Measurements from ENCODE around the gene ZNF385D.

The ZNF385D gene

DNA sequence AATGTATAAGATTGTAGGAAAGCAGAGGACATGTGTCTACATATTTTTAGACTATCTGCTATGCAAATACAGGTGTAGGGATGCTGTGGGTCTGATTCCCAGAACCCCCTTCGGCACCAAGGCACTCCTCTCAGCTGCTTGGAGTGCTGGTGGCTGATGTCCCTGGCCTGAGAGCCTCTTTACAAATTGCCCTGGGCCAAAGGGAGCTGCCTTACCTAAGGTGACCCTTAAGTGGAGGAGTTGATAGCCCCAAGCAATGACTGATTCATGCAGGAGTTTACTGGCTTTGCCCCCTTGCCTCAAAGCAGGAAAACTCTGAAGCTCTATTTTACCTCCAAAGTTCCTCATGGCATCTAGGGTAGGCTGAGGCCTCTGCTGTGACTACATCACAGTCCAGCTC, 83.0 kb downstream of the ZNF385D start:
- DNase-seq: no peak

DNA sequence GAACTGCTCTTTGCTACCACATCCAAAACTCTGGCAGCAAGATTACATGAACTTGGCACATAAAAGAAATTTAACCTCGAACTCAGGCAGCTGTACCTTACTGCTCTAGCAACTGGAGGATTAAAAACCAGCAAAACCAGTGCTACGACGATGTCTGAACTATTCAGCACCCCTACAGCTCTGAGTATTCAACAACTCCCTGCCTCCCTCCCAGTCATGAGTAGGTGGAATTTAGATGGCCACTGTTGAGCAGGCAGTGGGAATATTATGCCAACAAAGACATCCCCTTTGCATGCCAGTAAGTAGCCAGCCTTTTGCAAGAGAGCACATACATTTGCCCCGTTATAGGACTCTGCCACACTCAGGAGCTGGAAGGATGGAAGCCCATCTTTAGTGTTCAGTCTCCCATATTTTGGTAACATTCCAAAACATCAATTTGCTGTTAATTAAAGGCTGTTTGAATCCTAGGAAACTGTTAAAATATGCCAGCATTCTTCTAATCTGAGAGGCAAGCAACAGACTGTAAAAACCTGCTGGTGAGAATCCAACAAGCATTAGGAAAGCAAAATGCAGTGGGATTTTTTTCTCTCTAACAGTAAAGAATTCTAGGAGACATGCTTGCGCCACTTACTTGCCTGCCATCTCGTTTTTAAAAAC, 85.4 kb downstream of the ZNF385D start:
- DNase-seq: no peak

DNA sequence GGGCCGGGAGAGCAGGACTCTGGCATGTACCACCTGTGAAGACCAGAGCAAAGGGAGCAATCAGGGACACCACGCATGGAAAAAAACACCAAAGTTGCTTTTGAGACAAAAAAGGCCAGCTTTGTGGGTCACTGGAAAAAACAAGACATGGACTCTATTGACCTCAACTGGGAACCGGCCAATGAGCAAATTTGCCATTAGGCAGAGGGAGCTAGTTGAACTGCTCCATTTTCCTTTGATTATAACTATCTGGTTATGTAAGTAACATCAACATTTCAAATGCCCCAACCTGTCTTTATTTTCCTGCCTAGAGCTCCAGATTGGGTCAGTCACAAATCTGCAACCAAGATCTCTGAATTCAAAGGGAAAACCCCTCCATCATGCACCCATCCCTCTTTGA, 86.0 kb downstream of the ZNF385D start:
- no peak for DNase-seq

DNA sequence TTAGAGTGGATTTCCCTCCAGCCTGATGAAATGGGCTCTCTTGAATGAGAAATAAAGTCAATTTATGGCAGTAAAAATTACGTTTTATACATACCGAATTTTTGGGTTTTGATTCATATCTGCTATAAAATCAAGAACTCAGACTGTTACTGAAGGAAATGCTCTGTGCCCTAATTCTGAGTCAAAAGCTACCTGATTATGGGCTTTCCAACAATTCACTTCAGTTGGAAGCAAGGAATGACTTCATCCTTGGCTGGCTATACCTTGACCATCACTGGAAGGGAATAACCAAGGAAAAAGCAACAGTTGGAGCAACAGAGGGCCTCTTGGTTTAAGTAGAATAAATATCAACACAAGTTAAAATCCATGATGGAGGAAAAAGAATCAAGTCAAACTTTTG, 88.6 kb downstream of the ZNF385D start:
- no peak for DNase-seq

DNA sequence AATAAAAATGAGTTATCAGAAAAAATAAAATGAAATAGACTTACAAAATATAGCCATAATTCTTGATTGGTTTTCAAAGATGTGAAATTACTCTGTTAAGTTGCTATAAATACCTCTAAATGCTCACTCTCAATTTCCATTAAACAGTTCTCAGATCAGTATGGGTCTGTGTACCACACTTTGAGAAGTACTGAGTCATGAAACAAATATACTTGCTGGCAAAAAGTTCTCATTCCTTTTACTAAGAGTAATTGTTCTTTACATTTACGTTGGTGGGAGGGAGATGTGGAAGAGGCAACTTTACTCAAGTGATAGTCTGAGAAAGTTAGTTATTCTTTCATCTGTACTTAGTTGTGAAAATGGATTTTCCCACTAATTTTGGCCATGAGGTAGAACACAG, 96.3 kb downstream of the ZNF385D start:
- no peak for DNase-seq

DNA sequence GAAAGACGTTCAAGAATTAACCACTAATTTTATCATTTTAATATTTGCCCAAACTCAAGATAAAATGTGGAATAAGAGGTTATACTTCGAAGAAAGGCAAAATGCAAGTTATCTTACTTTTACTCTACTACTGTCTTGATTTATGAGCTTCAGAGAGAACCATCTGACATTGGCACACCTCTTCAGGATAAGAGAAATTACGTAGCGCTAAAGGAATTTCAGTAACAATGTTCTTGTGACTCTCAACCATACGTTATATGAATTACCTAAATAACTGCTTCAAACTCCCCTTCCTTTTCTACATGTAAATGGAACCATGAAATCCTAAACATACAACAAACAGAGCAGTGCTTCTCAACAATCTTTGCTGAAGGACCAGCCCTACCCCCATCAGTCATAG, 96.8 kb downstream of the ZNF385D start:
- DNase-seq: no peak

DNA sequence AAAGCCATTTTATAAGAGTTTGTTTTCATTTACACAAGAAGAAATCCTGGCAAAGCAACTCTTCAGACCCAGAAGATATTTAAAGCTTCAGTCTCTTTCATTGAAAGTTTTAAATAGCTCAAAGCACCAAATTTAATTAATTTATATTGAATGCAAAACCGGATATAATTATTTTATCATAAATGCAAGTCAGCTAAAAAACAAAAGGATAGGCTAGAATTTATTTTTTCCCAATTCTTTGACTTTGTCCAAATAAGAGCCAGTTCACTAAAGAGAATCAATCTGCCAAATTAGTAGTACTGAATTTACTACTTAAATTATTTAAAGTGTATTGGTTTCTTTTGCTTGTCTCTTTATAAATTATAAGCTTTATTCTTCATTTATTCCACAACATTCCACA, 101.5 kb downstream of the ZNF385D start:
- no peak for DNase-seq

DNA sequence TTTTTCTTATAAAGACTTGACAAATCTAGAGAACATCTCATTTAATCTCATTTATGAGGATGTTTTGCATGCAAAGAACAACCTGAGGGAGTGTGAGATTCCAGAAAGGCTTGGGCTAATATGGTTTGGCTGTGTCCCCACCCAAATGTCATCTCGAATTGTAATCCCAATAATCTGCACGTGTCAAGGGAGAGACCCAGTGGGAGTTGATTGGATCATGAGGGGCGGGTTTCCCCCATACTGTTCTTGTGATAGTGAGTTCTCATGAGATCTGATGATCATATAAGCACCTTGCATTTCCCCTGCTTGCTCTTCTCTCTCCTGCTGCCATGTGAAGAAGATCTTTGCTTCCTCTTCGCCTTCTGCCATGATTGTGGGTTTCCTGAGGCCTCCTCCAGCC, 103.0 kb downstream of the ZNF385D start:
- DNase-seq: no peak

DNA sequence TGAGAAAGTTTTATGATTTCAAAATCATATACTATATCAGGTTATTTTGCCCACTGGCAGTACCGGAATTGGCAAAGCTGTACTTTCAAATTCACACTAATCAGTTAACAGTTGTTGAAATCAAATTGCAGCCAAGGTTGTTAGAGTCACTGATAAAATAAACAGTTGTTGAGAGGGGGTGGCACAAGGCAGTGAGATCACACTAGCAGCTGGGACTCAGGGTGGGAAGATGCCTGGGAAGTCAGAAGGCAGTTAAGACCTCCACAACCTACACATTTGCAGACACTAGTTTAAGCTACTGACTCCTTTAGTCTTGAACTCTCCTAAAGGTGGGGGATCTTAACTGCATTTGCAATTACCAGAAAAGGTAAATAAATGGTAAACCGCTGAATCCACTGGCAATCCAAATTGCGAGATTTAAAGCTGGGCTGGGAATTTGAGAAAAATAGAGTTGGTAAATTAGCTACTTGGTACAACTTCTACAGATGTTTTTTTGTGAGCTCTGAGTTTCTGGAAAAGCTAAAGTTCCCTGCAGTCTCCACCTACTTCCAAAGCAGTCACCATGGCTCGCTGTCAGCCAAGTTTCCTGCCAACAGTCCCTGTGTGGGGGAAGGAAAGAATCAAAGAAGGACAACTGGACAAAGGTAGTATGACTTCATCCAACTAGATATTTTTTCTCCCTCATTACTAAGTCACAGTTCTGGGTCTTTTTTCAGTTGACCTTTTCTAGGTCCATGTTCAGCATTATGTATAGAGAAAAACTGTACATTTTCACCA, 105.7 kb downstream of the ZNF385D start:
- DNase-seq: no peak

DNA sequence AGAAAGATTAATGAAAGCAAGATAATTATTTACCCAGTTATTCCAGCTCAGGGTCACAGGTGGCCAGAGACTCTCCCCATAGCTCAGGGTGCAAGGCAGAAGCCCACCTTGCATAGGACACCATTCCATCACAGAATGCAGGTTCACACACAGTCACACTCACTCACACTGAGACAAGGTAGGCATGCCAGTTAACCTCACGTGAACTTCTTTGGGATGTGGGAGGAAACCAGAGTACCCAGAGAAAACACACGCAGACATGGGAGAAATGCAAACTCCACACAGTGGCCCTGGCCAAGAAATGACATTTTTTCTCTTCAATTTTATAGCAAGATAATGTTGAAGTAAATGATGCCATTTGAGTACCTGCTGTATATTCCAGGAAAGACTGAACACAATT, 106.7 kb downstream of the ZNF385D start:
- no peak for DNase-seq

DNA sequence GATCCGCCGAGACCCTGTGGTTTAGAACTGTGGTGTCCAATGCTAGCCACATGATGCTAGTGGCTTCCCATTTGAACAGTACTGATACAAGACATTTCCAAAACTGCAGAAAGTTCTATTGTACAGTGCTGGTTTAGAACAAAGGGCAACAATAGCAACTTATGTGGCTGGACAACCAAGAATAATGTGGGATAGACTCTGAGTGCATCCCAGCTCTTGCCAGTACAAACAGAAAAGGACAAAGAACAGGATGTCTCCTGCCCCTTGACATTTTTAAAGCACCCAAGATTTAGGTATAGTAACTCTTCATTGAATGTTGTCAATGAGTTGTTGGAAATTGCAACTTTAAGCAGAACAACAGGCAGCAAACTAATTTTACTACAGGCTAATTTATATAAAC, 107.3 kb downstream of the ZNF385D start:
- DNase-seq: no peak

DNA sequence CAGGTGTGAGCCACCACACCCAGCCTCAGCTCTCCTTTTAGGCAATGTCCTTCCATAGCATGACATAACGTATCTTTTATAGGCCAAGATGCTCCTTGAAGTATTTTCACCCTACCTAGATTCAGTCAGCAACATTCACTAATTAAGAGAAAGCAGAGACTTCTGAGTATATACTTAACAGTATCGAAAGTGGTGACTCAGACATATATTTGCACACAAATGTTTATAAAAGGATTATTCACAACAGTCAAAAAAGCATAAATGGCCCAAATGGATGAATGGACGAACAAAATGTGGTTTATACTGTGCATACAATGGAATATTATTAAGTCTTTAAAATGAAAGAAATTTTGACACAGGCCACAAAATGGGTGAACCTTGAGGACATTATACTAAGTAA, 108.6 kb downstream of the ZNF385D start:
- DNase-seq: no peak

DNA sequence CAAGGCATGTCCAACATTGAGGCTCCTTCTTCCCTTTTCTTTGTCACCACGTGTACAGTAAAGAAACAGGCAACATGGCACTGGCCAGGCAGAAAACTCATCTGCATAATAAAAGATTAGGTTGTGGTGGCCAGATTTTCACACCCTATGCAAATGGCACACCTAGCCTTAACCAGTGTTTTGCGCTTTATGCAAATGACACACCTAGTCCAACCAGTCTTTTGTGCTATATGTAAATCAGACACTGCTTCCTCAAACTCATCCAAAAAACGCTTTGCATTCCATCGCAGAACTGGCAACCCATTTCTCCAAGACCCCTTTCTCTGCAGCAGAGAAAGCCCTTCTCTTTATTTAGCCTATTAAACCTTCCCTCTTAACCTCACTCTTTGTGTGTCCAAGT, 109.1 kb downstream of the ZNF385D start:
- DNase-seq: no peak

DNA sequence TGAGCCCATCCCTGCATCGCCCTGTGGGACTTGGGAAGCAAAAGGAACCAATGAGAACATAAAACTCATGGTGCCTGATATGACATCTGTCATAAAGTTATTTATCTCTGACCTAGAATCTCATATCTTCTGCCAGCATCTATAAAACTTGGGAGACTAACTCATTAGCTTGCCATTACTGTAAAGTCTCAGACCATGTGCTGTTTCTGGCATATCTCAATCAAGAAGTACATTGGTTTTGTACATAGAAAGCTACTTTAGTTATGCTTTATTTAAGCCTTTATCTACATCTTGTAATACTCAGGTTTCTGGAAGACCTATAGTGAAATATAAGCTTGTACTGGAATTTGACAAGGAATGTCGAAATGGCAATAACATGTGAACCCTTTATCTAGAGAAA, 112.5 kb downstream of the ZNF385D start:
- DNase-seq: no peak

DNA sequence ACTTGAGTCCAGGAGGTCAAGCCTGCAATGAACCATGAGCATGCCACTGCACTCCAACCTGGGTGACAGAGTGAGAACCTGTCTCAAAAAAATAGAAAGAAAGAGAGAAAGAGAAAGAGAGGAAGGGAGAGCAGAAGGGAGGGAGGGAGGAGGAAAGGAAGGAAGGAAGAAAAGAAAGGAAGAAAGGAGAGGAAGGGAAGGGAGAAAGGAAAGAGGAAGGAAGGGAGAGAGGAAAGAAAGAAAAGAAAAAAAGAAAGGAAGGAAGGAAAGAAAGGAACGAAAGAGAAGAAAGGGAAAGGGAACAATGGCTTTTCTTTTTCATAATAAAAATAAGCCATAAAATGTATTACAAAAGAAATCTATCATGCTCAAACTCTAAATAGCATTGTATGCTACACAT, 116.9 kb downstream of the ZNF385D start:
- DNase-seq: no peak

DNA sequence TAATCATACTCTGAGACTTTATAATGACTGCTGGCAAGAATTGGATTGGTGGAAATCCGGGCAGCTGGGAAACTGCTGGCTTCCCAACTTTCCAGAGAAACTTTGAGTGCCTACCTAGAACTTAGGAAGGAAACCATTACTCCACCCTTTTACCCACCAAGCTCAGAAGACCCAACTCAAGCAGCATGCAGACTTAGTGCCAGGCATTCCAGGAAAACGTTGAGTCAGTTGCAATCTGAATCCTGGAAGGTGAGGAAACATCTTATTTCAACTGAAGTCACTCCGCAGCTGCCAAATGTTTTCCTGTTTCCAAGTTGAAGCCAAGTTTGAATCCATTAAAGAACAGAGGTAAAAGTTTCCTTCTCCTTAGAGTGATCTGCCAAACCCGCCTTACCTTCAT, 126.5 kb downstream of the ZNF385D start:
- no peak for DNase-seq

DNA sequence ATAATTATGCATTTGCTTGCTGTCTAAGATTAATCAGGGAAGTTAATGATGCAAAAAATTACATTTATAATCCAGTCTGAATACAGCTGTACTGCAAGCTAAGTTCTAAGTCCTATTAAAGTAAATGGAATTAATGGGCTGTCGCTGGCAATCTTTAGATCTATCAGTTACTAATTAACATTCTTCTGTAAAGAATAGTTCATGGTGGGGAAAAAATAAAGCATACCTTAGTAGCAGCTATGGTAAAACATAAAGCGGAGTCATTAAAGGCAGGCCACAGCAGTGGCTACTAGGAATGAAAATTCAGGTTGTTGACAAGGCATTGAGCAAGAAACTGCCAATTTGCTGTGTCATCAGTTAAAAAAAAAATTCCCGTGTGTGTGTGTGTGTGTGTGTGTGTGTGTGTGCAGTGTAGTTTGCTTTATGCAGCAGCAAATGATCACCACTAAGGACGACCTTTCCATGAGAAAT, 129.8 kb downstream of the ZNF385D start:
- no peak for DNase-seq

DNA sequence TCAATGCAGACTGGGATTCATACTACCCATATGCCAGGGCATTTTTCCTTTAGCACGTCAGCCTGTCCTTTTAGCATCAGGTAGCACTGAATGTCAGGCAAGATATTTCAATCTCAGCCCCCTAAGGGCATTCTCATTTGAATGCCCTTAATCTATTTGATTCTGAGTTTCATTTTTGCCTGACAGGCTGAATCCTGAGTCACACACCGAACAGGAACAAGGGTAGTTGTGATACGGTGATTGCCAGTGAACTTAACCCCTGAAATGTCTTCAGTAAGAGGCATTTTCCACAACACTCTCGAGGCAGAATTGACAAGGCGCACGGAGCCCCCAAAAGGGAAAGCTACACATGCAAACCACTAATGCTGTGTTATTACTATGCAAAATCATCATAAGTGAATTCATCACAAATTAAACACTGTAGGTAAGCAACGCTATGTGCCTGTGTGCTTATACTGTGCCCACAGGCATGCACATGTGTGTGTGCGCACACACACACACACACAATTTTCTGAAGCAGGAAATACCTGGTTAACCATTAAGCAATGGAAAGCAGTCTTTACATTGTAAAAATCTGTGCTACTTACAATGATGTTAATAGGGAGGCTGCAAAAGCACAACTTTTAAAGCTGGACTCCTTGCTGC, 130.4 kb downstream of the ZNF385D start:
- no peak for DNase-seq

DNA sequence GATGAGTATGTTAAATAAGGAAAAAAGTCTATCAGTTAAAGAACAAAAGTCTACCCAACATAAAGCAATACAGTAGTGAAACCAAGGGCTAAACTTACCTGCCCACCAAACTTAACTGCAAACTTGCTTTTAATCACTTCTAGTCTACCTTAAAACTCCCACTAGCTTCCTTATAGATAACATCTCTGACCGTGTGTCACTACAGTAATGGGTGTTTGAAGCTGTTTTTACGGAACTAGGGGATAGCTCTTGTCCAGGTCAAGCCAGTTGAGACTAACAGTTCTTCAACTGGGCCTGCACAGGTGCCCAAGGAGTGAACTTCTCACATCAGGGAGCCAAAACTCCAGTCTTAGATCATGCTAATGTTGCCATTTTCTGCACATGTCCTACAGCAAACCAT, 132.3 kb downstream of the ZNF385D start:
- DNase-seq: no peak

DNA sequence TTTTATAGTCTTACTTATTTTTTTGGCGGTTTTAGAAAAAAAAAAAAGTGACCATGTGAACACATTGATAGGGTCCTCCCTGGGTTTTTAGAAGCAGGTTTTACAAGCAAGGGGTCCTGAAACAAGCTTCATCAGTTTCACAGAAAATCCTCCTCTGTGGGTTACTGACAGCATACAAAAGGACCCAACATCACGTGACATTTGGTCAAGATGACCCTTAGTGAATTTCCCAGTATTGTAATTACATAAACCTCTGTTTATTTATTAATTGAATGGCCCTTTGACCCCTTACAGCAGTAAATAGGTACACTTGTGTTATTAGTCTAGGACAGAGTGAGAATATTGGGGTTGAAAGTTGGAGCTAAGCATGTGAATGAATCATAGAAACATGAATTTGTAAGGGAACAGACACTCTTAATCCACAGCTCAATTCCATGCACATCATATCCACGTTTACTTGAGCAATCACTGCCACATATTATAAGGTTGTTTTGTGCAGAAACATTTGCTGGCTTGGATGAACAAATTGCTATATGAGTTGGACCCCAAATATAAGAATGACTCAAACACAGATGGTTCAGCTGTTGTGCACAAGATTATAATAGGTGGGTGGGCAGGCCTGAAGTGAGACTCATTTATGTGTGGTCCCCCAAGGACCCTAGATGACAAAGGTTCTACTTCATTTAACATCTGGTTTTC, 137.5 kb downstream of the ZNF385D start:
- DNase-seq: no peak

DNA sequence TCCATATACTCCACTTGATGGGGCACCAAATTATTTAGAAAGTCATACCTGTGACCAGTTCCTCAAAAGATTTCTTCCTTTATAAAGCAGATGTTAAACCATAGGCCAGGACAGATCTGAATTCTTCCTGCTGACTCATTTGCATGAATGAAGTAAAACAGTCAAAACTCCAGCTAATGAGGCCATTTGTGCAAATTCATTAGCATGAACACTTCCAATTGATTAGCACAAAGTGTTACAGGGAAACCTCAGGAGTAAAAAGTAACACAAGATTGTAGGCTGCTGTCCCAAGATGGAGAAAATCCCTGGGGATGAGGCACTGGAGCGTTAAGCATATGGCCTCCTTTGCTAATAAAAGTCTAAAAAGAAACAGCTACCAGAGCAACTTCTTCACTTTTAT, 149.8 kb downstream of the ZNF385D start:
- no peak for DNase-seq

DNA sequence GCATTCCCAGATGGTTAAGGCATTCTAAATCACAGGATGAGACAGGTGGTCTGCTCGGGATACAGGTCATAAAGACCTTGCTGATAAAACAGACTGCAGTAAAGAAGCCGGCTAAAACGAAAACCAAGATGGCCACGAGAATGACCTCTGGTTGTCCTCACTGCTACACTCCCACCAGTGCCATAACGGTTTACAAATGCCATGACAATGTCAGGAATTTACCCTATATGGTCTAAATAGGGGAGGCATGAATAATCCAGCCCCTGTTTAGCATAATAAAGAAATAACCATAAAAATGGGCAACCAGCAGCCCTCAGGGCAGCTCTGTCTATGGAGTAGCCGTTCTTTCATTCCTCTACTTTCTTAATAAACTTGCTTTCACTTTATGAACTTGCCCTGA, 151.1 kb downstream of the ZNF385D start:
- no peak for DNase-seq

DNA sequence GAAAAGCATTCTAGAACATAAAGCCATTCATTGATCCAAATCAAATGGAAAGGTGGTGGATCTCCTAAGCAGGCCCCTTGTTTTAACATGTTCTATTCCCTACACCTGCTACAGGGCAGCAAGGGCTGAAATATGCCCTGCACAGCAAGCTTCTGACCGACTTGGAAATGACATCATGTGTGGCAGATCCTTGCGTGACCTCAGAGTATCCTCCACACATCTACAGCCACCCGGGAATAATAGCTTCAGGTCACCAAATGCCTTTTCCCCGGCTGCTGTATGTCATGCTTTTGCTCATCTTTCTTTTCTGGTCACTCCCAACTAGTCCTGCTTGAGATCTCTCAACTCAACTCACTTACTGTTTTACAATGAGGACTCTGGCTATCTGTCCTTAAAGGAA, 158.2 kb downstream of the ZNF385D start:
- DNase-seq: no peak

DNA sequence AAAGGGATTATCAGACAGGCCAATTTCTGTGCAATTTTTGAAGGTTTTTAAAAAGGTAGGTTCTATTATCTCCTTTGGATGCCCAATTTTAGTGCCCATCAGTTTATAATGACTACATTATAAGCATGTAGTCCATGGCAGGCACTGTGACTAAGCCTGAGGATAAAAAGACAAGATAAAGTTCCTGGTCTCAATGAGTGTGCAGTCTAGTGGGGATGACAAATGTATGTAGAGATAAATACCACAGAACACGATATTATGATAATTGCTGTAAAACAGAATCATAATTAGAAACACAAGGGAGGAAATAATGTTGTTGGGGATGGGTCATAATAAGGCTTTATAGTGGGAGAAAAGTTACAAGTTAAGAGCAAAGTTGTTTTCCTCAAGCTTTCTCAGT, 163.1 kb downstream of the ZNF385D start:
- DNase-seq: no peak

Data from HCEC 1CT (cell line).